Measurements from ENCODE around the gene PNMA6E.

PNMA6E gene

DNA sequence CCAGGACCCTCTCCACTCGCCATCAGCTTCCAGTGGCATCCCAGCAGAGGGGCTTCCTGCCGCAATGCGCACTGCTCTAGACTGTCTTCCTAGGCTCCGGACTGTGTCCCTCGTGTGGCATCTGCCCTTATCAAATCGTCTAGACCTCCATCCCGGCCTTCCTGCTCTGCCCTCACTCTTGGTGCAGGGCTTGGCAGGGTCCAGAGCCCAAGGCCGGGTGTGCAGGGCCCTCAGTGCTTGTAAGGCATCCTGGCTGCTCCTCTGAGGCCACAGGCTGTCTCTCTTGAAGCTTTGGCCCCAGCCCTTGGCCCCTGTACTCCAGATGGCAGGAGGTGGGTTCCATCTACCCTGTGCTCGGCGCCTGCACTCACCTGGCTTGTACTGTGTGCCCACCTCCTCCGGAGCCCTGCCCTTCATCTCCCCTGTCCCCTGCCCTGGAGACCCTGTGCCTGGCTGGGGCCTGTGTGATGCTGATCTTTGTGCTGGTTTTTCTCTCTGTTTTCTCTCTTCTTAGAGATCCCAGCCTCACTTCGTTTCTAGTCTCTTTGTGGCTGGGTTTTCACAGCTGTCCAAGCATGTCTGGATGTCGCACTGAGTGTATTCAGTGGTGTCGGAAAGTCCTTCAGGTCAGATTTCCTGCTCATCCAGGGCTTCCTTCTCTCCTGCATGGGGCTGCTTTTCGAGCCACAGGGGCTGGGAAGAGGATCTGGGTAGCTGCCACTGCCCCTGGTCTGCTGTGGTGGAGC is 48.4 kb upstream of the PNMA6E start:
- Histone ChIP-seq H3K9me2 (replicated peaks; ENCODE audit: insufficient read depth, low read length) (no peaks in the 10 kb centered on the region), H3K4me3 (ENCODE audit: insufficient read depth, low read length, poor library complexity, severe bottlenecking) (no peak overlapping the region), H4K20me1 (ENCODE audit: low read depth, low read length) (no peaks in the 10 kb centered on the region), H3K36me3 (ENCODE audit: low read length) (no peaks in the 10 kb centered on the region), H3F3A (ENCODE audit: insufficient read depth) (no peaks in the 10 kb centered on the region), H3K27ac (ENCODE audit: low read depth, low read length) (no peak overlapping the region), H3K79me2 (ENCODE audit: insufficient read depth, low read length) (no peaks in the 10 kb centered on the region), H2AFZ (ENCODE audit: low read depth, low read length, severe bottlenecking) (no peak overlapping the region), H3K4me2 (ENCODE audit: low read depth, low read length, poor library complexity, severe bottlenecking) (no peak overlapping the region), H3K27me3 (ENCODE audit: low read length) (no peaks in the 10 kb centered on the region), H3K9ac (ENCODE audit: low read length) (no peak overlapping the region), H3K9me3 (ENCODE audit: insufficient read depth, low read length) (no peaks in the 10 kb centered on the region)
- TF ChIP-seq, protein P1, sequence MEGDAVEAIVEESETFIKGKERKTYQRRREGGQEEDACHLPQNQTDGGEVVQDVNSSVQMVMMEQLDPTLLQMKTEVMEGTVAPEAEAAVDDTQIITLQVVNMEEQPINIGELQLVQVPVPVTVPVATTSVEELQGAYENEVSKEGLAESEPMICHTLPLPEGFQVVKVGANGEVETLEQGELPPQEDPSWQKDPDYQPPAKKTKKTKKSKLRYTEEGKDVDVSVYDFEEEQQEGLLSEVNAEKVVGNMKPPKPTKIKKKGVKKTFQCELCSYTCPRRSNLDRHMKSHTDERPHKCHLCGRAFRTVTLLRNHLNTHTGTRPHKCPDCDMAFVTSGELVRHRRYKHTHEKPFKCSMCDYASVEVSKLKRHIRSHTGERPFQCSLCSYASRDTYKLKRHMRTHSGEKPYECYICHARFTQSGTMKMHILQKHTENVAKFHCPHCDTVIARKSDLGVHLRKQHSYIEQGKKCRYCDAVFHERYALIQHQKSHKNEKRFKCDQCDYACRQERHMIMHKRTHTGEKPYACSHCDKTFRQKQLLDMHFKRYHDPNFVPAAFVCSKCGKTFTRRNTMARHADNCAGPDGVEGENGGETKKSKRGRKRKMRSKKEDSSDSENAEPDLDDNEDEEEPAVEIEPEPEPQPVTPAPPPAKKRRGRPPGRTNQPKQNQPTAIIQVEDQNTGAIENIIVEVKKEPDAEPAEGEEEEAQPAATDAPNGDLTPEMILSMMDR (IDR thresholded peaks at IDR 0.05; ENCODE audit: insufficient read depth, low read length, poor library complexity, severe bottlenecking): no peak
- TF ChIP-seq EZH2phosphoT487 (conservative IDR thresholded peaks at IDR 0.05; ENCODE audit: low read length): no peak

DNA sequence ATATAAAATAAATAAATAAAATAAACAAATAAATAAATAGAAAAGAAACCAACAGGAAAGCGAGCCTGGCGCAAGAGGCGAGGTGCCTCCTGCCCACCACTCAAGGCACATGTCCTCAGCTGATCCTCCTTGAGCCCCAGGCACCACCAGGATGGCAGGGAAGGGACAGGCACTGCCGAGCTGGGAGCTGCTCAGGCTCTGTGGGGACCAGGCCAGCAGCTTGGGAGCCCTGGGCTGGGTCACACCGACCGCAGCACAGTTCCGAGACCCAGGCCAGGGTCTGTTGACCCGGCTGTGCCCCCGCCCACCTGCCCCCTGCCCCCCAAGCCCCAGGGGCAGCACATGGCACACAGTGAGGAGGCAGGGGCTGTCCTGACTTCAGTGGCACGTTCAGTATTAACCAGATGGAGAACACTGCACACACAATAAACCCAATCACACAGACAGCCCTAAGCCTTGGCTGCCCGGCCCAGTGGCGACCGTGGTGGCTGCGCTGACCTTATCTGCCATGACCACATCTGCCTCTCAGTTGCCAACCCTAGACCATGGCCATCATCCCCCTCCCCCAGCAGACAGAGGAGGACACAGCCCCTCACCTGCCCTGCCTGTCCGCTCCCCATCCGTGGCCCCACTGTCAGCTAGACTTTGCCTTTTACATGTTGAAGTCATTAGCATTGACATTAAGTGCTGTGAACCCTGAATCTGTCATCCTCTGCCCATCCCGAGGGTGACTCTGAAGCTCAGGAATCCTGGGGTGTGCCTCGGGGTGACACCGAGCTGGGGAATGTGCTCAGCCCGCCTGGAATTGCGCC is 47.6 kb upstream of the PNMA6E start:
- Histone ChIP-seq H3K79me2 (ENCODE audit: insufficient read depth, low read length) (no peaks in the 10 kb centered on the region), H3K9me3 (ENCODE audit: insufficient read depth, low read length) (no peaks in the 10 kb centered on the region), H3K9me2 (replicated peaks; ENCODE audit: insufficient read depth, low read length) (no peaks in the 10 kb centered on the region), H3K36me3 (ENCODE audit: low read length) (no peaks in the 10 kb centered on the region), H4K20me1 (ENCODE audit: low read depth, low read length) (no peaks in the 10 kb centered on the region), H3K27me3 (ENCODE audit: low read length) (no peaks in the 10 kb centered on the region), H3K27ac (ENCODE audit: low read depth, low read length) (no peak overlapping the region), H3K4me3 (ENCODE audit: insufficient read depth, low read length, poor library complexity, severe bottlenecking) (no peak overlapping the region), H3K4me2 (ENCODE audit: low read depth, low read length, poor library complexity, severe bottlenecking) (no peak overlapping the region), H3K9ac (ENCODE audit: low read length) (no peak overlapping the region), H3F3A (ENCODE audit: insufficient read depth) (no peaks in the 10 kb centered on the region), H2AFZ (ENCODE audit: low read depth, low read length, severe bottlenecking) (no peak overlapping the region)
- no peak for TF ChIP-seq EZH2phosphoT487 (conservative IDR thresholded peaks at IDR 0.05; ENCODE audit: low read length)
- TF ChIP-seq, protein P1 (IDR thresholded peaks at IDR 0.05; ENCODE audit: insufficient read depth, low read length, poor library complexity, severe bottlenecking): no peak

DNA sequence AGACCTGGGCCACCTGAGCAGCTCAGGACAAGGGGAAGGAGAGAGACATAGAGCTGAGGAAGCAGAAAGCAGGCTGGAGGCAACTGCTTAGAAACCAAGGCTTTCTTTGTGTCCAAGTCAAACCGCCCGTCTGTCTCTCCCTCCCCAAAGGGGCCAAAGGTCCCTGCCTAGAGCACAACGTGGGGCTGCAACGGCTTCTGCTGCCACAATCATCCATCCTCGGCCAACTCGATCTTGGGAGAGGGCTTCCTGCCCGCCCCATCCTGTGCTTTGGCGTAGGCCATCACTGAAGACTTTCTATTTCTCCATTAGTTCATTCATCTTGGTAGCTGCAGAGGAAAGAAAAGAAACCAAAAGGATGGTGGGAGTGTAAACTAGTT is 46.4 kb upstream of the PNMA6E start:
- no peaks in the 10 kb centered on the region for H3K27me3 ChIP-seq (ENCODE audit: low read length)

More for the DNA sequence above, 46.4 kb upstream of the PNMA6E start:
- Histone ChIP-seq H3K4me3 (ENCODE audit: insufficient read depth, low read length, poor library complexity, severe bottlenecking) (no peak overlapping the region), H4K20me1 (ENCODE audit: low read depth, low read length) (no peaks in the 10 kb centered on the region), H3K4me2 (ENCODE audit: low read depth, low read length, poor library complexity, severe bottlenecking) (no peak overlapping the region), H3K9ac (ENCODE audit: low read length) (no peak overlapping the region), H3F3A (ENCODE audit: insufficient read depth) (no peaks in the 10 kb centered on the region), H3K79me2 (ENCODE audit: insufficient read depth, low read length) (no peaks in the 10 kb centered on the region), H2AFZ (ENCODE audit: low read depth, low read length, severe bottlenecking) (no peak overlapping the region), H3K27ac (ENCODE audit: low read depth, low read length) (no peak overlapping the region), H3K36me3 (ENCODE audit: low read length) (no peaks in the 10 kb centered on the region), H3K9me3 (ENCODE audit: insufficient read depth, low read length) (no peaks in the 10 kb centered on the region), H3K9me2 (replicated peaks; ENCODE audit: insufficient read depth, low read length) (no peaks in the 10 kb centered on the region)
- no peak for TF ChIP-seq EZH2phosphoT487 (conservative IDR thresholded peaks at IDR 0.05; ENCODE audit: low read length)
- TF ChIP-seq, protein P1 (IDR thresholded peaks at IDR 0.05; ENCODE audit: insufficient read depth, low read length, poor library complexity, severe bottlenecking): no peak

All from SU-DHL-6 (cell line).